ENCODE results near the gene ITGA3.

GRCh38 chr17:50095626-50096037 lies 39.7 kb downstream of the ITGA3 start:
- TF ChIP-seq, protein P1, sequence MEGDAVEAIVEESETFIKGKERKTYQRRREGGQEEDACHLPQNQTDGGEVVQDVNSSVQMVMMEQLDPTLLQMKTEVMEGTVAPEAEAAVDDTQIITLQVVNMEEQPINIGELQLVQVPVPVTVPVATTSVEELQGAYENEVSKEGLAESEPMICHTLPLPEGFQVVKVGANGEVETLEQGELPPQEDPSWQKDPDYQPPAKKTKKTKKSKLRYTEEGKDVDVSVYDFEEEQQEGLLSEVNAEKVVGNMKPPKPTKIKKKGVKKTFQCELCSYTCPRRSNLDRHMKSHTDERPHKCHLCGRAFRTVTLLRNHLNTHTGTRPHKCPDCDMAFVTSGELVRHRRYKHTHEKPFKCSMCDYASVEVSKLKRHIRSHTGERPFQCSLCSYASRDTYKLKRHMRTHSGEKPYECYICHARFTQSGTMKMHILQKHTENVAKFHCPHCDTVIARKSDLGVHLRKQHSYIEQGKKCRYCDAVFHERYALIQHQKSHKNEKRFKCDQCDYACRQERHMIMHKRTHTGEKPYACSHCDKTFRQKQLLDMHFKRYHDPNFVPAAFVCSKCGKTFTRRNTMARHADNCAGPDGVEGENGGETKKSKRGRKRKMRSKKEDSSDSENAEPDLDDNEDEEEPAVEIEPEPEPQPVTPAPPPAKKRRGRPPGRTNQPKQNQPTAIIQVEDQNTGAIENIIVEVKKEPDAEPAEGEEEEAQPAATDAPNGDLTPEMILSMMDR (IDR thresholded peaks at IDR 0.05), result no peak
- TF ChIP-seq ZFX (IDR thresholded peaks at IDR 0.05; ENCODE audit: borderline replicate concordance), result no peak
